HepG2 (cell line): ENCODE data around the gene MYADML2. TPM values are rescaled to one million over a fixed set of nuclear protein-coding genes. Genes with fewer than 3 reads are reported as not detected.

Source experiments
- AGO2 ChIP-seq: fragments of 200-400 bp; formaldehyde crosslinking; optimal IDR thresholded peaks from 2 replicates; pipeline ENCODE3; 2017; ENCODE audit warnings: mild to moderate bottlenecking, low read depth, low read length, moderate library complexity
- ELF1 ChIP-seq: sonication (generic); formaldehyde crosslinking; IDR thresholded peaks from 2 replicates; pipeline ENCODE4 v1.4.0; 2020; ENCODE audit warnings: missing genetic modification reagents
- GATAD2A ChIP-seq: IDR thresholded peaks from 2 replicates; pipeline ENCODE4 v1.6.1; 2016
- HNRNPLL ChIP-seq: fragments of 200-400 bp; formaldehyde crosslinking; IDR thresholded peaks from 2 replicates; pipeline ENCODE4 v1.6.1; 2017; ENCODE audit warnings: mild to moderate bottlenecking, low read depth, low read length; ENCODE audit not compliant: poor library complexity, severe bottlenecking
- HOXA9 ChIP-seq: sonication (generic); formaldehyde crosslinking; IDR thresholded peaks from 2 replicates; pipeline ENCODE4 v1.8.1; 2022; ENCODE audit warnings: missing genetic modification reagents, mild to moderate bottlenecking, moderate library complexity, borderline replicate concordance
- IKZF1 ChIP-seq: fragments of 450-650 bp; IDR thresholded peaks from 2 replicates; pipeline ENCODE4 v1.7.1; 2016
- MTF1 ChIP-seq: sonication (generic); formaldehyde crosslinking; IDR thresholded peaks from 2 replicates; pipeline ENCODE4 v1.5.0; 2020; ENCODE audit warnings: missing genetic modification reagents
- MTF2 ChIP-seq: sonication (generic); formaldehyde crosslinking; IDR thresholded peaks from 2 replicates; pipeline ENCODE4 v1.5.0; 2020; ENCODE audit warnings: missing genetic modification reagents, borderline replicate concordance
- MXD3 ChIP-seq: IDR thresholded peaks from 2 replicates; pipeline ENCODE4 v1.6.1; 2016; ENCODE audit warnings: mild to moderate bottlenecking, missing biosample characterization, missing genetic modification reagents
- MXI1 ChIP-seq: IDR thresholded peaks from 3 replicates; pipeline ENCODE4 v1.6.1; 2012; ENCODE audit warnings: low read depth, low read length, inconsistent platforms, borderline replicate concordance
- NFYB ChIP-seq: sonication (generic); formaldehyde crosslinking; IDR thresholded peaks from 2 replicates; pipeline ENCODE4 v1.4.0; 2020; ENCODE audit warnings: missing genetic modification reagents
- RBAK ChIP-seq: sonication (generic); formaldehyde crosslinking; IDR thresholded peaks from 2 replicates; pipeline ENCODE4 v1.5.1; 2020; ENCODE audit warnings: mild to moderate bottlenecking, missing genetic modification reagents
- RXRB ChIP-seq: IDR thresholded peaks from 2 replicates; pipeline ENCODE4 v1.6.1; 2016; ENCODE audit warnings: borderline replicate concordance, missing genetic modification reagents, missing compliant biosample characterization
- SPEN ChIP-seq: sonication (generic); formaldehyde crosslinking; IDR thresholded peaks from 2 replicates; pipeline ENCODE4 v1.5.1; 2020; ENCODE audit warnings: low read depth, mild to moderate bottlenecking, missing genetic modification reagents
- ZNF20 ChIP-seq: sonication (generic); formaldehyde crosslinking; IDR thresholded peaks from 2 replicates; pipeline ENCODE4 v1.4.0; 2020; ENCODE audit warnings: mild to moderate bottlenecking, moderate library complexity, missing genetic modification reagents
- ZNF337 ChIP-seq: sonication (generic); formaldehyde crosslinking; IDR thresholded peaks from 2 replicates; pipeline ENCODE4 v1.5.1; 2020; ENCODE audit warnings: missing genetic modification reagents, low read depth, mild to moderate bottlenecking, borderline replicate concordance
- ZNF451 ChIP-seq: sonication (generic); formaldehyde crosslinking; IDR thresholded peaks from 2 replicates; pipeline ENCODE4 v1.5.0; 2020; ENCODE audit warnings: mild to moderate bottlenecking, missing genetic modification reagents
- ZNF569 ChIP-seq: sonication (generic); formaldehyde crosslinking; IDR thresholded peaks from 2 replicates; pipeline ENCODE4 v1.5.0; 2020; ENCODE audit warnings: mild to moderate bottlenecking, missing genetic modification reagents, moderate library complexity, borderline replicate concordance
- ZNF850 ChIP-seq: sonication (generic); formaldehyde crosslinking; conservative IDR thresholded peaks from 2 replicates; pipeline ENCODE4 v1.9.0; 2021; ENCODE audit warnings: mild to moderate bottlenecking, missing genetic modification reagents
- polyA plus RNA-seq, 8 experiments: library from polyadenylated mRNA; depleted of rRNA in 3 of 8; stranded (reverse) in 7 of 8; unstranded in 1 of 8; fragments of >200 nt; fragmentation: Illumina TruSeq in 4 of 8; extraction: Trizol in 4 of 8; gene quantifications; 2 replicates each; pipeline versions ENCODE4 v1.2.1 to v1.2.3, GENCODE V29; 2011 to 2016; ENCODE audit warnings: low read depth in 4 of 8, missing spikeins in 1 of 8, mixed read lengths in 1 of 8; ENCODE audit not compliant: insufficient read depth in 1 of 8
- total RNA-seq, 5 experiments: library from RNA; depleted of rRNA; stranded (reverse); fragments of >200 nt; fragmentation: Illumina TruSeq; extraction: Trizol; gene quantifications; 2 replicates each; pipeline ENCODE4 v1.2.3, GENCODE V29; 2016; ENCODE audit warnings: low read depth in 1 of 5
- TF ChIP-seq, protein P1 (sequence below): sonication (generic); formaldehyde crosslinking; IDR thresholded peaks from 2 replicates; pipeline ENCODE4 v1.8.0; 2022; ENCODE audit warnings: mild to moderate bottlenecking, missing genetic modification reagents, moderate library complexity
- TF ChIP-seq, protein P2 (sequence below): sonication (generic); formaldehyde crosslinking; IDR thresholded peaks from 2 replicates; pipeline ENCODE4 v1.5.0; 2020; ENCODE audit warnings: mild to moderate bottlenecking, missing genetic modification reagents, borderline replicate concordance

The MYADML2 gene
- total and polyA plus RNA-seq, 2 of the 13 experiments (the other 11 are each of a cell fraction or from before 2014, with no cell fraction given), result not detected

GRCh38 chr17:81927653-81928543, 19.1 kb downstream of the MYADML2 start, which contains the start of gene MAFG (continued):
- TF ChIP-seq GATAD2A (0 out of 2 replicates have a peak, but pooled peaks have one; percentile 15), HOXA9 (CRISPR knock-in tag) (no peak), MTF1 (CRISPR knock-in tag) (0 out of 2 replicates have a peak, but pooled peaks have one; percentile 23), HNRNPLL (peak; percentile 40), ELF1 (0 out of 2 replicates have a peak, but pooled peaks have one; percentile 16), IKZF1 (no peak), RBAK (no peak), ZNF451 (peak; percentile 96), ZNF337 (CRISPR knock-in tag) (peak; percentile 83; the same call in 1 of the 2 replicates), ZNF569 (CRISPR knock-in tag) (no peak), SPEN (CRISPR knock-in tag) (peak; percentile 80), MXI1 (peak; percentile 94), ZNF20 (CRISPR knock-in tag) (no peak), RXRB (no peak; the same call in 1 of the 2 replicates), AGO2 (peak; percentile 91), MTF2 (CRISPR knock-in tag) (no peak), ZNF850 (no peak), MXD3 (CRISPR knock-in tag) (peak; percentile 78; the same call in 1 of the 2 replicates), NFYB (CRISPR knock-in tag) (0 out of 2 replicates have a peak, but pooled peaks have one; percentile 11)
- TF ChIP-seq, protein P1, sequence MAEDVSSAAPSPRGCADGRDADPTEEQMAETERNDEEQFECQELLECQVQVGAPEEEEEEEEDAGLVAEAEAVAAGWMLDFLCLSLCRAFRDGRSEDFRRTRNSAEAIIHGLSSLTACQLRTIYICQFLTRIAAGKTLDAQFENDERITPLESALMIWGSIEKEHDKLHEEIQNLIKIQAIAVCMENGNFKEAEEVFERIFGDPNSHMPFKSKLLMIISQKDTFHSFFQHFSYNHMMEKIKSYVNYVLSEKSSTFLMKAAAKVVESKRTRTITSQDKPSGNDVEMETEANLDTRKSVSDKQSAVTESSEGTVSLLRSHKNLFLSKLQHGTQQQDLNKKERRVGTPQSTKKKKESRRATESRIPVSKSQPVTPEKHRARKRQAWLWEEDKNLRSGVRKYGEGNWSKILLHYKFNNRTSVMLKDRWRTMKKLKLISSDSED (CRISPR knock-in tag), result no peak
- TF ChIP-seq, protein P2, sequence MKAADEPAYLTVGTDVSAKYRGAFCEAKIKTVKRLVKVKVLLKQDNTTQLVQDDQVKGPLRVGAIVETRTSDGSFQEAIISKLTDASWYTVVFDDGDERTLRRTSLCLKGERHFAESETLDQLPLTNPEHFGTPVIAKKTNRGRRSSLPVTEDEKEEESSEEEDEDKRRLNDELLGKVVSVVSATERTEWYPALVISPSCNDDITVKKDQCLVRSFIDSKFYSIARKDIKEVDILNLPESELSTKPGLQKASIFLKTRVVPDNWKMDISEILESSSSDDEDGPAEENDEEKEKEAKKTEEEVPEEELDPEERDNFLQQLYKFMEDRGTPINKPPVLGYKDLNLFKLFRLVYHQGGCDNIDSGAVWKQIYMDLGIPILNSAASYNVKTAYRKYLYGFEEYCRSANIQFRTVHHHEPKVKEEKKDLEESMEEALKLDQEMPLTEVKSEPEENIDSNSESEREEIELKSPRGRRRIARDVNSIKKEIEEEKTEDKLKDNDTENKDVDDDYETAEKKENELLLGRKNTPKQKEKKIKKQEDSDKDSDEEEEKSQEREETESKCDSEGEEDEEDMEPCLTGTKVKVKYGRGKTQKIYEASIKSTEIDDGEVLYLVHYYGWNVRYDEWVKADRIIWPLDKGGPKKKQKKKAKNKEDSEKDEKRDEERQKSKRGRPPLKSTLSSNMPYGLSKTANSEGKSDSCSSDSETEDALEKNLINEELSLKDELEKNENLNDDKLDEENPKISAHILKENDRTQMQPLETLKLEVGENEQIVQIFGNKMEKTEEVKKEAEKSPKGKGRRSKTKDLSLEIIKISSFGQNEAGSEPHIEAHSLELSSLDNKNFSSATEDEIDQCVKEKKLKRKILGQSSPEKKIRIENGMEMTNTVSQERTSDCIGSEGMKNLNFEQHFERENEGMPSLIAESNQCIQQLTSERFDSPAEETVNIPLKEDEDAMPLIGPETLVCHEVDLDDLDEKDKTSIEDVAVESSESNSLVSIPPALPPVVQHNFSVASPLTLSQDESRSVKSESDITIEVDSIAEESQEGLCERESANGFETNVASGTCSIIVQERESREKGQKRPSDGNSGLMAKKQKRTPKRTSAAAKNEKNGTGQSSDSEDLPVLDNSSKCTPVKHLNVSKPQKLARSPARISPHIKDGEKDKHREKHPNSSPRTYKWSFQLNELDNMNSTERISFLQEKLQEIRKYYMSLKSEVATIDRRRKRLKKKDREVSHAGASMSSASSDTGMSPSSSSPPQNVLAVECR (CRISPR knock-in tag), result peak; percentile 87
